ENCODE results near the gene ARMC2. TPM values are rescaled to one million over a fixed set of nuclear protein-coding genes. Genes with fewer than 3 reads are reported as not detected.

Gene ARMC2
- polyA plus RNA-seq, 1 of the 3 experiments (the other 2 are of a cell fraction): 2.4 TPM

GRCh38 chr6:108801366-108801765 is 46.9 kb upstream of the ARMC2 start:
- Histone ChIP-seq H3K4me2 (no peak overlapping the region), H3K79me2 (ENCODE audit: insufficient read depth) (no peaks in the 10 kb centered on the region), H3K4me1 (ENCODE audit: control insufficient read depth in 1 of 2, insufficient read depth in 2 of 2, low read depth in 1 of 2, low read length in 1 of 2) (peaks cover 0 to 61% of the 10 kb centered on the region in 2 experiments; a peak in 2 of 4 replicates), H3K36me3 (replicated peaks in 1 of 2; ENCODE audit: control insufficient read depth in 1 of 2, insufficient read depth in 2 of 2, low read length in 1 of 2) (no peaks in the 10 kb centered on the region), H3F3A (replicated peaks; ENCODE audit: insufficient read depth) (no peaks in the 10 kb centered on the region), H3K27ac (ENCODE audit: low read depth in 2 of 2, low read length in 1 of 2) (peak overlapping the region in 1 of 2 experiments; percentile 100; a peak in 1 of 4 replicates), H3K9me3 (no peaks in the 10 kb centered on the region), H3K4me3 (ENCODE audit: low read depth in 2 of 2, low read length in 1 of 2) (no peak overlapping the region), H3K27me3 (ENCODE audit: insufficient read depth) (no peaks in the 10 kb centered on the region), H3K9ac (no peak overlapping the region), H2AFZ (ENCODE audit: low read depth) (no peak overlapping the region), H3K9me2 (no peaks in the 10 kb centered on the region), H4K20me1 (ENCODE audit: insufficient read depth) (no peaks in the 10 kb centered on the region)
- DNase-seq: no peak
- TF ChIP-seq EZH2phosphoT487 (IDR thresholded peaks at IDR 0.05; ENCODE audit: borderline replicate concordance, low read depth) (no peak), NRF1 (IDR thresholded peaks at IDR 0.05; ENCODE audit: low read depth, low read length) (no peak), GABPA (IDR thresholded peaks at IDR 0.05; ENCODE audit: low read depth) (no peak), PBX3 (IDR thresholded peaks at IDR 0.05) (no peak), MXI1 (IDR thresholded peaks at IDR 0.05; ENCODE audit: low read depth, low read length) (no peak), GATA2 (CRISPR knock-in tag; IDR thresholded peaks at IDR 0.05) (no peak), RAD21 (IDR thresholded peaks at IDR 0.05; ENCODE audit: low read length) (no peak), MEF2A (IDR thresholded peaks at IDR 0.05; ENCODE audit: borderline replicate concordance, low read depth) (no peak)
- WGBS (ENCODE audit: low lambda C conversion rate): 90% methylated on average over 2 of the region's 2 CpGs
- POLR2A ChIA-PET: interaction anchor here (5.8 kb wide), 1 partner anchor 242 kb away, joined by 69 read pairs; the partner anchor contains the start of gene FOXO3
- CTCF ChIA-PET: interaction anchor here (2.9 to 3.8 kb wide), 2 partner anchors 34 to 92 kb away, joined by 9 to 17 read pairs; no protein-coding TSS in a partner anchor

GRCh38 chr6:108803982-108804490 is 44.2 kb upstream of the ARMC2 start:
- Histone ChIP-seq H3K79me2 (ENCODE audit: insufficient read depth) (no peaks in the 10 kb centered on the region), H3K9ac (no peak overlapping the region), H3K36me3 (replicated peaks in 1 of 2; ENCODE audit: control insufficient read depth in 1 of 2, insufficient read depth in 2 of 2, low read length in 1 of 2) (no peaks in the 10 kb centered on the region), H3F3A (replicated peaks; ENCODE audit: insufficient read depth) (no peaks in the 10 kb centered on the region), H3K9me2 (no peaks in the 10 kb centered on the region), H3K4me3 (ENCODE audit: low read depth in 2 of 2, low read length in 1 of 2) (no peak overlapping the region), H3K9me3 (no peaks in the 10 kb centered on the region), H3K4me2 (no peak overlapping the region), H2AFZ (ENCODE audit: low read depth) (no peak overlapping the region), H3K27ac (ENCODE audit: low read depth in 2 of 2, low read length in 1 of 2) (no peak overlapping the region), H3K27me3 (ENCODE audit: insufficient read depth) (no peaks in the 10 kb centered on the region), H4K20me1 (ENCODE audit: insufficient read depth) (no peaks in the 10 kb centered on the region), H3K4me1 (ENCODE audit: control insufficient read depth in 1 of 2, insufficient read depth in 2 of 2, low read depth in 1 of 2, low read length in 1 of 2) (peaks cover 0 to 44% of the 10 kb centered on the region in 2 experiments; a peak in 2 of 4 replicates)
- no peak for TF ChIP-seq FOSL2 (IDR thresholded peaks at IDR 0.05; ENCODE audit: borderline replicate concordance, low read depth)
- no peak for TF ChIP-seq IRF3 (IDR thresholded peaks at IDR 0.05; ENCODE audit: low read depth, low read length)
- TF ChIP-seq TEAD4 (IDR thresholded peaks at IDR 0.05; ENCODE audit: borderline replicate concordance, insufficient read depth): no peak
- no peak for DNase-seq
- ChIA-PET CTCF (interaction anchor here (0.8 to 1.5 kb wide), 2 partner anchors 12 to 32 kb away, joined by 3 to 5 read pairs; no protein-coding TSS in a partner anchor), POLR2A (no interaction called here)
- WGBS (ENCODE audit: low lambda C conversion rate): 83% methylated on average over 6 of the region's 6 CpGs
